HG02763 (cell line): Measurements from ENCODE around the gene TST.
A peak's percentile ranks its signal among the peaks of the same experiment; 100 is the strongest.

Source experiments
- ATAC-seq: cut with Tn5 transposase; IDR thresholded peaks from one replicate; pipeline ENCODE4 v1.9.1; 2021; ENCODE audit warnings: mild to moderate bottlenecking, moderate library complexity; ENCODE audit not compliant: unreplicated experiment

Gene TST

DNA sequence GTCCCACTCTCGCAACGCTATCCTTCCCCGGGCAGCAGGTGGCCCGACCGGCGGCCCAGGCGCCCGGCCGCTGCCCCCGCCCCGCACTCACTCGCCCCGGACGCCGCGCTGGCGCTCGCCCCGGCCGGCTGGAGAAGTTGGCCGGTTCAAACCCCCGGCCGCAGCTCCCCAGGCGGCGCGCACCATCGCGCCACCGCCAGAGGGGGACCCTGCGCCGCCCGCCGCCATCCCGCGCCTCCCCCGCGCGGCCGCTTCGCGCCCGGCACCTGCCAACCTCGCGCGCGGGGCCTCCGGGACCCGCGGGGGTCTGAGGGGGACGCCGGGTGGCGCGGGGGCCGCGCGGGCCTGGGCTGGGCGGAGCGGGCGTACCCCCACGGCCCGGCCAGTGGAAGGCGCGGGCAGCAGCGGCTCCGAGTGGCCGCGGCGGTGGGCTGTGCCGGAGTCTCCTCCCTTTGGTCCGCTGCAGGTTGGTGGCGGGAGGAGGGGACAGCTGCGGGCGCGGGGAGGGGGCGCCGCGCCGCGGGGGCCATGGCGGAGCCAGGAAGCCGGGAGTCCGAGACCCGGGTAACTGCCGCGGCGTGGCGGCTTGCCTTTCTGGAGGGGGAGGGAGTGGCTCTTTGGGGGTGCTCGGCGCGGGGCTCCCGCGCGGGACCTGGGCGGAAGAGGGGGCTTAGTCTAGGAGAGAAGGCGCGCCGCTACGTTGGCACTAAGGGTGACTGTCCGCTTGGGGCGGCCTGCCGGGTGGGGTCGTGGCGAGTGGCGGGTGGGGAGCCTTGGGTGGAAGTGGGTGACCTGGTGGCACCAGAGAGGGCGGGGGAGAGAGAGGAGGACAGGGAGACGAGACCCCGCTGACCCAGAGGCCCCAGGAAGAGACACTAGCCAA, at the start of gene TST, which contains the start of gene MPST:
Gene TST, minus strand, starts transcription at position 139 of the 883 bp plus-strand sequence. CDS start 715 bp downstream, outside the sequence.
Gene MPST, plus strand, starts transcription at position 434 of the 883 bp plus-strand sequence. Its CDS starts 95 bp downstream, at position 529.
- ATAC-seq = peak; percentile 66

DNA sequence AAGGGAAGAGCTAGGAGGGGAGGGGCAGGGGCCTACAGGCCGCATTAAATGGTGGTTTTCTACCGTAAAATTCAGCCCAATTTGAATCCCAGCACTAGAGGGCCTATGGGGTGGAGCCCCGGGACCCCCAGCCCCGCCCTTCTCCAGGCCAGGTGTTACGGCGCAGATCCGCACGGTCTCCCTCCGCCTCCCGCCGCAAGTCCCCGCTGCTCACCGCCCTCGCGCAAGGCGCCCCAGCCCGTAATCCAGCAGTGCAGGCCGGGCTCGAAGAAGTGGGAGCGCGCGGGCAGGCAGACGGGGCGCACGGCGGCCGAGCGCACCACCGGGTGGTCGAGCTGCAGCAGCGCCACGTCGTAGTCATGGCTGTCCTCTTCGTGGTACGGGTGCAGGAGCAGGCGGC, 49.6 kb upstream of the TST start:
- no peak for ATAC-seq

DNA sequence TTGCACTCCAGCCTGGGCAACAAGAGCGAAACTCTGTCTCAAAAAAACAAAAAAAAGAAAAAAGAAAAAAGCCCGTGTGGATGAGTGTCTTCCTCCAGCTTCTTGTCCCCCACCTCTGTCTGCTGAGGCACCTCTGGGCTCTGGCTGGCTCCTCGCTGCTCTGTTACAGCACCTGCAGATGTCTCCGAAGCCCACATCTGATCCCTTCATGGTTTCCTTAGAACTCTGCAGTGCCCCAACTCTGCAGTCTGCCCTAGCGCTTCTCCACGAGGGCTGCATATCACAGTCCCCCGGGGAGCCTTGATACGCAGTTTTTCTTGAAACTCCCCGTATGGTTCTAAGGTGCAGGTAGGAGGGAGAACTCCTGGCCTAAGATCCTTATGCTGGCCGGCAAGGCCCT, 48.2 kb upstream of the TST start:
- no peak for ATAC-seq

DNA sequence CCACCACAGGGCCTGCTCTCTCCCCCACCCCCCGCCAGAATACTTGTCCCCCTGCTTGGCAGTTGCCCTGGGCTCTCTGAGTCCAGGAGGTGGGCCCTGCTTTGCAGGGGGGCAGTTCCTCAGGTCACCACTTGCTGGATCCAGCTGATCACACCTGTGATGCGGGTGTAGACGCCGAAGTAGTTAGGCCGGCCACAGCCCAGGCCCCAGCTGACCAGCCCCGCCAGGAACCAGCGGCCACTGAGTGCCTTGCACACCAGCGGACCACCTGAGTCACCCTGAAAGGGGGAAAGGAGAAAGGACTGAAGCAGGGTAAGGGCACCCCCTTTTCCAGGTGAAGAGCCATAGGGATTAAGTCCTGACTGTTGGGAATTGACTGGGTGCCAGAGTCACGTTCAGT, 46.7 kb upstream of the TST start:
- no peak for ATAC-seq

- no peak for ATAC-seq
Measured at GRCh38 chr22:37065180-37065579, 45.9 kb upstream of the TST start.

GRCh38 chr22:37064553-37064952, 45.3 kb upstream of the TST start:
- ATAC-seq = no peak

DNA sequence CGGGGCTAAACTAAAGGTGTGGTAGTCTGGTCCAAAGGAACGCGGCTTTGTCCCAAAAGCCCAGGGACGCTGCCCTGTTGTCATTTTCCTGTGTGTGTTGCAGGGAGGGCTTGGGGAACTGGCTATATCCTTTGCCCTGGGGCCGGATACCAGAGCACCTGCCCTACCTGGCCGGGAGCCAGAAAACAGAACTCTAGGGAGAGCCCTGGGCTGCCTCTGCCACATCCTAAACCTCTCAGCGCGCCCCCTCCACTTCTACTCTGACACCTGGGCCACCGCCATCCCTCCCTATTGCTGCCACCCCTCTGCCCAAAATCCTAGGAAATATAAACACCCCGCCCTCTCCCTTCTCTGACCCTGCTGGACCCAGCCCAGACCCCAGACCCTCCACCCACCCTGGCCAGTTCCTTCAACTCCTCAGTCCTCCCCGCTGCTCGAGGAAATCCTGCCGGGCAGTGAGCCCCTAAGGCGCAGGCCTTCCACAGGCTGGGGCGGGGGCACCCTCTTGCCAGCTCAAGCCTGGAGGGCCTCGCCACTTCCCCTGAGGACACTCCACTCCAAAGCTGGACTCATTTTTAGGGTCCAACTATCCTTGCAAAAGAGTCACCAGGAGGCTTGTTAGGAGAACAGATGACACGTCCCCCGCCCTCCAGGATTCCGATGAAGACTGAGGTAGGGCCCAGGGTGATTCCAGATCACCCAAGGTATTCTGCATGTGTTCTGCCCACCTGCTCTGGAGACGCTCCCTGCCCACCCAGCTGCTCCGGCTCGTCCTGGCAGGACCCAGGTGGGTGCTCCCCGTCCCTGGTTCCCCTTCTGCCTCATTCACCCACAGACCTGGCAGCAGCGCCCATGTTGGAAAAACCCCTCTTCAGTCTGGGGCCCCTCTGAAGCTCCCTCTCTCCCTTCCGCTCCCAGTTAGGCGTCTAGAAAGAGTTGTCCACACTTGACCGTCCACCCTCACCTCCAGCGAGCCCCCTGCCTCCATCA, 44.5 kb upstream of the TST start:
- ATAC-seq = no peak

DNA sequence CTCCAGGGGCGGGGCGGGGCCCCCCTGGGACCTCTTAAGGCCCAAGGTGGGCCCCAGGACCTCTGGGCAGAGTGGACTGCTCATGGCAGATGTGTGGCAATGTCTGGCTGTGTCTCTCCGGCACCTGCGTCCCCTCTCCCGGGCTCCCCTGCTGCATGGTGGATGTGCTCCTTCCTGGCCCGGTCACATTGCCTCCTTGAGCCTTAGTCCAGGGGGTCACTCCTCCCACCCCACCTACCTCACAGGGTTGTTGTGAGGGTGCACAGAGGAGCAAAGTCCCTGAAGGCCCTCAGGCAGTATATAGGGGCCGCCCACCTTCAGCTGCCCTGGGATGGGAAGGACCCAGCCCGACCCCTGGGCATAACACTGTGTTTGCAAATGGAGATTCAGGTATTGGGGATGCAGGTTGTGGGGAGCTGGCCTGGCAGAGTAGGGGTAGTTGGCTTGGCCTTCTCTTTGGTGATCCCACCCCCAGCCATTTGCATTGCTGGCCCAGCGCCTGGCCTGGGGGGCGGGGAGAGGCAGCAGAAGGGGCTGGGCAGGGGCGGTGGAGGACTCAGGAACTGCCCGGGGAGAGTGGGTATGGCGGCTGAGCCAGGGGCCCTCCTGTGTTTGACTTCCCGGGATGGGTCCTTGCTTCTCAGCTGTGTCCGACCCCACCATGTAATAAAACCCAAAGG, 43.6 kb upstream of the TST start:
- ATAC-seq = no peak

GRCh38 chr22:37062376-37062675, 43.1 kb upstream of the TST start:
- ATAC-seq = no peak

GRCh38 chr22:37061611-37062375, 42.5 kb upstream of the TST start:
- no peak for ATAC-seq

- ATAC-seq = no peak
Measured at GRCh38 chr22:37060801-37061610, 41.8 kb upstream of the TST start.

GRCh38 chr22:37059876-37060449, 40.7 kb upstream of the TST start:
- ATAC-seq = no peak

- no peak for ATAC-seq
Measured at GRCh38 chr22:37058917-37059701, 39.9 kb upstream of the TST start.

DNA sequence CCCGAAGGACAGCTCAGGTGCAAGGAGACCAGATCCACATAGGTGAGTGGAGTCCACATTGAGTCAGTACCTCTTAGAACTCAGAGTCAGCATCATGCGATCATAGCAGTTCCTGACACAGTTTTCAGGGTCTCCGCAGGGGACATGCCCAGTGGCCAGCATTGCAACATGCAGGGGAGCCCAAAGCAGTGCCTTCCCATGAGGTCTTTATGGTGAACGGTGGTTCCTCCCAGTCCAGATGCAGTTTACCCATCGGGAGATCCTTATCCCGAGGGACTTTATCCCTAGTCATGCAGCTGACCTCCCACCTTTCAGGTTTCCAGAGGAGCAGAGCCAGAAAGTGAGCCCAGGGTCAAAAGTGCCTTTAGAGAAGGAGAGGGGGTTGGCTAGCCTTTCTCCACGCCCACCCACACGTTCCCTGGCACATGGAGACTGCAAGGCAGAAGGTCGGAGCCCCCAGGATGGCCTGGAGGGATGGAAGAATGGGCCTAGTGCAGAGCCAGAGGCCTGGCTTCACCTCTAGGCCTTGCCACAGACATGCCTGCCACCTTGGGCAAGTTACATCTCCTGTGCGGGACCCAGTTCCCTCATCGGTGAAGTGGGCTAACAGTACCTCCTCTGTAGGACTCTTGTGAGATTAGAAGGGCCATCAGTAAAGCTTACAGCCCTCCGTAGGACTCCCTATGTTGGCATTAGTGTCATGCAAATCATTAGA, 38.7 kb upstream of the TST start:
- ATAC-seq = no peak

GRCh38 chr22:37057226-37057625, 38.0 kb upstream of the TST start:
- no peak for ATAC-seq

DNA sequence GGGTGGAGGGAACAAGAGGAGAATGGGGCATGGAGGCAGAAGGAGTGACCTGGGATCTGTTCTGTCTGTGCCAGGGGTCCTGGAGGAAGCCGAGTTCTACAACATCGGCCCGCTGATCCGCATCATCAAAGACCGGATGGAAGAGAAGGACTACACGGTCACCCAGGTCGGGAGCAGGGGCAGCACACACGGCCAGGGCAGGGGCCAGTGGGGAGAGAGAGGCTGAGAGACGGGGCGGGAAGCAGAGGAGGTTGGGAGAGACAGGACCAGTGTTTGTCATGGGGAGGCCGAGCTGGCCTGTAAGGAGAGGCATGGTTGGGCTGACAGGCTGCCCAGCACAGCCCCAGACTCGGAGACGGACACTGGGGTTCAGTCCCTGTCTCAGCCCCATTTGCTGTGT, 37.0 kb upstream of the TST start:
- ATAC-seq = no peak

GRCh38 chr22:37054600-37055365, 35.5 kb upstream of the TST start:
- no peak for ATAC-seq
